IPS-20b (cell line): ENCODE results near the gene ADK.

Experiments
- H3K27ac ChIP-seq: one replicate; pipeline ENCODE4 v1.5.1; 2013; ENCODE audit warnings: low read length
- H3K27me3 ChIP-seq: 2 replicates; pipeline ENCODE4 v1.6.1; 2013; ENCODE audit warnings: mild to moderate bottlenecking, low read length, inconsistent platforms; ENCODE audit not compliant: insufficient read depth
- H3K36me3 ChIP-seq: 2 replicates; pipeline ENCODE4 v1.6.1; 2013; ENCODE audit warnings: low read depth, mild to moderate bottlenecking, inconsistent platforms, low read length, moderate library complexity; ENCODE audit not compliant: insufficient read depth
- H3K4me1 ChIP-seq: 2 replicates; pipeline ENCODE4 v1.6.1; 2013; ENCODE audit warnings: mild to moderate bottlenecking, control low read depth, inconsistent platforms, low read length, moderate library complexity; ENCODE audit not compliant: insufficient read depth
- H3K4me3 ChIP-seq: 2 replicates; pipeline ENCODE4 v1.5.1; 2013; ENCODE audit warnings: mild to moderate bottlenecking, low read length, inconsistent platforms
- H3K9ac ChIP-seq: 2 replicates; pipeline ENCODE4 v1.6.1; 2013; ENCODE audit warnings: low read depth, mild to moderate bottlenecking, inconsistent platforms, low read length, moderate library complexity
- H3K9me3 ChIP-seq: 2 replicates; pipeline ENCODE4 v1.6.1; 2013; ENCODE audit warnings: mild to moderate bottlenecking, low read depth, low read length, inconsistent platforms; ENCODE audit not compliant: insufficient read depth

The ADK gene

DNA sequence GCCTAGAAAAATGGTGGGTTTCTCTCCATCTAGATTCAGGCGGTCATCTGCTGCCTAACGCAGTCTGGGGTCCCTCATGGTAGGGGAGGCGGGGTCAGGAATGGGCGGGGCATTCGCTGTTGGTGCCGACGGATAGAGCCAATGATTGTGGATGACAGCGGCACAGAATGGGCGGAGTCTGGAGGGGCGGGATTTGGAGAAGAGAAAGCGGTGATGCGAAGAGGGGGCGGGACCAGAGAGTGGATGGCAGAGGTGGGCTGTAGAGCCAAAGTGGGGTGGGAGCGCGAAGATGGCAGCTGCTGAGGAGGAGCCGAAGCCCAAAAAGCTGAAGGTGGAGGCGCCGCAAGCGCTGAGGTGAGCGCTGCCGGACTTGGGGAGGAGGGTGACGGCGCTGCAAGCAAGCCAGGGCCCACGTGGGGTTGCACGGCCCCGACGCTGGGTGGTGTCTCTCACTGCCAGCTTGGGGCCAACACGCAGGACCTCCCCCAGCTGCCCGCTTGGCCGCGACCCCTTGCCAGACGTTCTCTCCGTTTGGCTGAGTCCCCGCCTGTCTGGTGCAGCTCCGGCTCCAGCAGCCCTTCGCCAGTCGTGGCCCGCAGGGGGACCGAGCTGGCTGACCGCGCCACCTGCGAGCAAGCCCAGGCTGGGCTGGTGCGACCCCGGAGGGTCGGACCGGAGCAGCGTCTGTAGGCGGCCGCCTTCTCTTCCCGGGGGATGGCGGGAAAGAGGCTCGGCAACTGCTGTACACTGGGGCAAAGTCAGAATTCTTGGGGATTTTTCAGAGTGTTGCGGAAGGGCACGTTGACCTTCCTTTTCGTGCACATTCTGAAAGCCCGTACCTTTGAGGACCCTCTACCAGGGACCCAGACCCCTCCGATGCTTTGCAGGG lies at the start of gene ADK:
TSS of gene ADK (plus strand) at position 232 of the 889 bp plus-strand sequence. CDS start at position 290, 58 bp downstream.
- Histone ChIP-seq H3K4me3 (peak within 1 kb of the TSS; percentile 96), H3K36me3 (0 out of 2 replicates have a peak, but pooled peaks cover 6% of the 10 kb centered on the region), H3K4me1 (peaks cover 6% of the 10 kb centered on the region; the same call in 1 of the 2 replicates), H3K27me3 (no peaks in the 10 kb centered on the region), H3K9me3 (no peaks in the 10 kb centered on the region), H3K27ac (peak within 1 kb of the TSS; percentile 88), H3K9ac (peak within 1 kb of the TSS; percentile 96)

DNA sequence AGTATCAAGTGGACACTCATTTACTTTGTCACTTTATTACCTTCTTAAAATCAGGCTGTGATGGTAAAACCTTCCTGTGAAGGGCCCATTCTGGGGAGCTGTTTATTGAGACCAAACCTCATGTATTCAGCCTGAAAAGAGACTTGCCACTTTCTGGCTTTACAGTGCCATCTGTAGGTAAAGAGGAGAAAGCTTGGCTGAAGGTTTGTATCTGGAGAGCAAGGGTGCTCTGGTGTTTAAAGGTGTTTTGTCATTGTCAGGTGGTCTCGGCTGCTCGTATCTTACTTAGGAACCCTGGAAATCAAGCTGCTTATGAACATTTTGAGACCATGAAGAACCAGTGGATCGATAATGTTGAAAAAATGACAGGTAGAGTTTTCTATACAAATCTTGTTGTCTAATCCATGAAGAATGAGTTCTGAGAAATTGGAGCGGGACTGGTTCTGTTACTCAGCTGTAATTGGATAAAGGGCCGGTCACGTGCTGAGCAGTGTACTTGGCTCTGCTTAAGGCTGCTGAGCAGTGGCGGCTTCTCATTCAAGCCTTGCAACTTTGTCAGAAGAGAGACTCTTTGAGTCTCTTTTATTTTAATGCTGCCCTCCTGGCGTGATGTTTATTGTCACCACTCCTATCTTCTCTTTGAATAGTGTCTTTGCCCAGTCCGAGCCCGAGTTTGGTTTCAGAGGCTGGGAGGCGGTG lies 47.3 kb upstream of the ADK start:
- Histone ChIP-seq H3K4me3 (no peak overlapping the region), H3K27ac (no peak overlapping the region), H3K9me3 (no peaks in the 10 kb centered on the region), H3K27me3 (no peaks in the 10 kb centered on the region), H3K9ac (no peak overlapping the region), H3K4me1 (no peaks in the 10 kb centered on the region), H3K36me3 (peaks cover 97% of the 10 kb centered on the region)

DNA sequence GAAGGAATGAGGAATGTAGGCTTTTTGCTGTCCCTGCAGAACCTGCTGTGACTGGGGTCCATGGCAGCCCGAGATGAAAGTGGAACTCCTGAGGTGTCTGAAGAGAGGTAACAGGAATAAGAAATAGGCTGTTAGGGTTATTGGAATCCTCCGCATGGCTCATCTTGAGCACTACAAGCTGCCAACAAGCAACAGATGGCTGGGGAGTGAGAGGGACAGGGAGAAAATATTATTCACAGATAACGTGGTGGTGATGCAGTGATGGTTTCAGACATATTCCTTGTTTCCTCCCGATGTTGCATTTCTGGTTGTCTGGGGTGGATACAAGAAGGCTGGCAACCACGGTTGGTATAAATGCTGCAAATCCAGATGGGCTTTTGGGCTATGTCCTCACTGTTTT lies 46.5 kb upstream of the ADK start:
- H3K36me3 ChIP-seq: peaks cover 97% of the 10 kb centered on the region
- H3K9ac ChIP-seq: no peak overlapping the region
- H3K4me1 ChIP-seq: no peaks in the 10 kb centered on the region
- no peak overlapping the region for H3K4me3 ChIP-seq
- H3K9me3 ChIP-seq: no peaks in the 10 kb centered on the region
- H3K27ac ChIP-seq: no peak overlapping the region
- H3K27me3 ChIP-seq: no peaks in the 10 kb centered on the region

DNA sequence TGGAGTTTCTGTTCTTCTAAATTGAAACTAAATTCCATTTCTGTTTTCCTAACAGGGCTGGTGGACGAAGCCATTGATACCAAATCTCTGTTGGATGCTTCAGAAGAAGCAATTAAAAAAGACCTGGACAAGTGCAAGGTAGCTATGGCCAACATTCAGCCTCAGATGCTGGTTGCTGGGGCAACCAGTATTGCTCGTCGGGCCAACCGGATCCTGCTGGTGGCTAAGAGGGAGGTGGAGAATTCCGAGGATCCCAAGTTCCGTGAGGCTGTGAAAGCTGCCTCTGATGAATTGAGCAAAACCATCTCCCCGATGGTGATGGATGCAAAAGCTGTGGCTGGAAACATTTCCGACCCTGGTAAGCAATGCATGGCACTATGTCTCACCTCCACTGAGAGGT lies 46.0 kb upstream of the ADK start:
- Histone ChIP-seq H3K36me3 (peaks cover 97% of the 10 kb centered on the region), H3K9ac (no peak overlapping the region), H3K4me1 (no peaks in the 10 kb centered on the region), H3K9me3 (no peaks in the 10 kb centered on the region), H3K27me3 (no peaks in the 10 kb centered on the region), H3K27ac (no peak overlapping the region), H3K4me3 (no peak overlapping the region)

DNA sequence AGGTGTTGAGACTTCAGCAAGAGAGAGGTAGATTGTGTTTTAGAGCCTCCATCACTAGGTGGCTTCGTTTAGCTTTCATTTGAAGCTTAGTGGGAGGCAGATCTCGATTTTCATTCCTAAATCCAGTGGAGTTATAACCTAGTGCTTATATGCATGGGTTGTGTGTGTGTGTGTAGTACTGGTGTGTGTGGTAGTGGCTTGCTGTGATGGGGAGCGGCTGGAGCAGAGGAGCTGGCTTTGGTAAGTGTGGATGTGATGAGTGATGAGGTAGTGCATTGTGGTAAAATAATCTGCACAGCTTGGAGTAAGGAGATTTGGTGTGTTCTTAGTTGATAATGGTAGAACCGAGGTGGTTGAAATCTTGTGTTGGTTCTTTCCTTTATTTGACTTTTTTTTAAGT lies 43.6 kb upstream of the ADK start:
- Histone ChIP-seq H3K27ac (no peak overlapping the region), H3K9ac (no peak overlapping the region), H3K27me3 (no peaks in the 10 kb centered on the region), H3K9me3 (no peaks in the 10 kb centered on the region), H3K36me3 (peaks cover 99% of the 10 kb centered on the region), H3K4me3 (no peak overlapping the region), H3K4me1 (no peaks in the 10 kb centered on the region)

DNA sequence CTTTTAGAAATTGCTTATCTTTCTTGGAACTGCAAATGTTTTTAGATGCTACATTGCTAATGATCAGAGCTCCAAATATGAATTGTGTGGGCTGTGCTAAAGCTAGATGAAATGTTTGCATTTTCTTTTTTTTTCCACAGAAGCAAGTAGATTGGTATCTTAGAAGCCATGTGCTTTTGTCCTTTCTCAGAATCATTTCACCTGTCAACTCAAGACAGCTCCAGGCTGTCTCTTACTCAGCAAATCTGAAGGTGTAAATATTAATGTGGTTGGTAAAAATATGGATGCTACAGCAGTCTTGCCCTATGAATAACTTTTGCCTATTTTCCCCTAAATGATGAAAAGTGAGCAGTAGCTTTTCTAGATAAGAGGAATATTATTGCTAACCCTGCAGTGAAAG lies 41.6 kb upstream of the ADK start:
- H3K27ac ChIP-seq: no peak overlapping the region
- H3K9ac ChIP-seq: no peak overlapping the region
- H3K4me3 ChIP-seq: no peak overlapping the region
- H3K4me1 ChIP-seq: no peaks in the 10 kb centered on the region
- peaks cover 99% of the 10 kb centered on the region for H3K36me3 ChIP-seq
- H3K27me3 ChIP-seq: no peaks in the 10 kb centered on the region
- H3K9me3 ChIP-seq: no peaks in the 10 kb centered on the region

DNA sequence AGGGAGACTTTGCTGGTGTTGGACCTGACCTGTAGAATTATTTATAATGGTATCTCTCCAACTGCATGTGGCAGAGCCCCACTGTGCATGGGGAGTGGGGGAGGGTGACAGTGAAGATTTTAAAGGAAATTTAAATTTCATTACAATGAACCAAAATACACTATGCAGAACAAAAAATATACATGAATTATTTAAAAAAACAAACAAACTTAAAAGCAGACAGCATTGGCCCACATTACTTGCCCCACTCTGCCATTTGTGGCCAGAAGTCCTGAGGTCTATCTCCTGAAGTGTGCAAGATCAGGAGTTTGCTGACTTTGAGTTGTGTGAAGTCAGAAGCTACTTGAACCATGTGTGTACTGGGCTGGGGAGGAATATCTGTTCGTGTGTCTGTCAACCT lies 40.9 kb upstream of the ADK start:
- no peak overlapping the region for H3K4me3 ChIP-seq
- H3K9ac ChIP-seq: no peak overlapping the region
- no peak overlapping the region for H3K27ac ChIP-seq
- peaks cover 99% of the 10 kb centered on the region for H3K36me3 ChIP-seq
- H3K27me3 ChIP-seq: no peaks in the 10 kb centered on the region
- no peaks in the 10 kb centered on the region for H3K9me3 ChIP-seq
- no peaks in the 10 kb centered on the region for H3K4me1 ChIP-seq

DNA sequence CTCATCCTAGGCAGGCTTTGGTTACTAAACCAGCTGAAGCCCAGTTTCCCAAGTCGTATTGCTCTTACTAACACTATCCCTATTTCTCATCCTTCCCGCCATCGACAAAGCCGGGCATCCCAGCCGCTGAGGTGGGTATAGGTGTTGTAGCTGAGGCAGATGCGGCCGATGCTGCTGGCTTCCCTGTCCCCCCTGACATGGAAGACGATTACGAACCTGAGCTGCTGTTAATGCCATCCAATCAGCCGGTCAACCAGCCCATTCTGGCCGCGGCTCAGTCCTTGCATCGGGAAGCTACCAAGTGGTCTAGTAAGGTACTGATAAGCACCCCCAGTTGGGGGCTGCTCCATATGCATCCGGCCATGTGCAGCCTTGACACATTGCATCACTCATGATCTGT lies 39.2 kb upstream of the ADK start:
- Histone ChIP-seq H3K27ac (no peak overlapping the region), H3K36me3 (peaks cover 98% of the 10 kb centered on the region), H3K4me1 (no peaks in the 10 kb centered on the region), H3K4me3 (no peak overlapping the region), H3K27me3 (no peaks in the 10 kb centered on the region), H3K9me3 (no peaks in the 10 kb centered on the region), H3K9ac (no peak overlapping the region)

DNA sequence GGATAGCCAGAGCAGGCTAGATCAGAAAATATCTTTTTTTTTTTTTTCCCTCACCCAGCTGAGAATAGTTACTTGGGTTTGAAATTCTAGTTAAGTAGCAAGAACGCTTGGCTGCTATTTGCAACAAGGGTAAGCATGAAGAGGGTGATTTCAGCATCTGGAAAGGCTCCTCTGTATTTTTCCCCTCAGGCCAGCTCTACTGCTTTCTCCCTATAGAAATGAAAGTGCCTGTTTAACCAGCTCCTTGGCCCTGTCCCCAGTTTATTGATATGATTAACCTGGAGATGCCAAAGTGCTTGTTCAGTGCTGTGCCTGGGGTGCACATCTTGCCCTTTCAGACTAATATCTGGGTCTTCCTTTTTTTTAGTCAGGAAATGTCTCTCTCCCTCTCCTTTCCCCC lies 37.5 kb upstream of the ADK start:
- H3K4me1 ChIP-seq: no peaks in the 10 kb centered on the region
- no peaks in the 10 kb centered on the region for H3K27me3 ChIP-seq
- H3K4me3 ChIP-seq: no peak overlapping the region
- H3K27ac ChIP-seq: no peak overlapping the region
- H3K9ac ChIP-seq: no peak overlapping the region
- no peaks in the 10 kb centered on the region for H3K9me3 ChIP-seq
- H3K36me3 ChIP-seq: peaks cover 99% of the 10 kb centered on the region

DNA sequence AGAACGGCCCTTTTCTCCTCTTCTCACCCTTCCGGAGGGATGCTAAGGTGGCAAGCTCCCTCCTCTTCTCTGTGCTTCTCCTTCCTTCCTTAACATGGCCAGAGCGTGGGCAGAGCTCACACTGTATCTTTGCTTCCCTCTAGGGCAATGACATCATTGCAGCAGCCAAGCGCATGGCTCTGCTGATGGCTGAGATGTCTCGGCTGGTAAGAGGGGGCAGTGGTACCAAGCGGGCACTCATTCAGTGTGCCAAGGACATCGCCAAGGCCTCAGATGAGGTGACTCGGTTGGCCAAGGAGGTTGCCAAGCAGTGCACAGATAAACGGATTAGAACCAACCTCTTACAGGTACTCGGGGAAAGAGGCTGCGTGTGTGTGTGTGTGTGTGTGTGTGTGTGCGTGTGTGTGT lies 37.0 kb upstream of the ADK start:
- peaks cover 99% of the 10 kb centered on the region for H3K36me3 ChIP-seq
- no peak overlapping the region for H3K27ac ChIP-seq
- H3K4me3 ChIP-seq: no peak overlapping the region
- H3K4me1 ChIP-seq: no peaks in the 10 kb centered on the region
- no peak overlapping the region for H3K9ac ChIP-seq
- H3K27me3 ChIP-seq: no peaks in the 10 kb centered on the region
- H3K9me3 ChIP-seq: no peaks in the 10 kb centered on the region

DNA sequence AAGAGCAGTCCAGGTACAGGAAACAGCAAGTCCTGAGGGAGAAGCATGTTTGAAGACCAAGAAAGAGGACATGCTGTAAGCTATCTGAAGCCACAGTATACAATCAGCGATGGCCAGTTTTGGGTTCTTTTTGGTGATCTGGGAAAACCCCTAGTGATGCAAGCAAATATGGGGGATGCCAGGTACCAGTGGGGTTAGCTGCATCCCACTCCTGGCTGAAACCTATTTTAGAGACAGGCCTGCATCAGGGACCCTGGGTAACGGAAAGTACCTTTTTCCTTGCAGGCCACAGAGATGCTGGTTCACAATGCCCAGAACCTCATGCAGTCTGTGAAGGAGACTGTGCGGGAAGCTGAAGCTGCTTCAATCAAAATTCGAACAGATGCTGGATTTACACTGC lies 33.3 kb upstream of the ADK start:
- H3K9ac ChIP-seq: no peak overlapping the region
- no peaks in the 10 kb centered on the region for H3K27me3 ChIP-seq
- H3K36me3 ChIP-seq: peaks cover 99% of the 10 kb centered on the region
- H3K9me3 ChIP-seq: no peaks in the 10 kb centered on the region
- H3K4me3 ChIP-seq: no peak overlapping the region
- no peaks in the 10 kb centered on the region for H3K4me1 ChIP-seq
- no peak overlapping the region for H3K27ac ChIP-seq

DNA sequence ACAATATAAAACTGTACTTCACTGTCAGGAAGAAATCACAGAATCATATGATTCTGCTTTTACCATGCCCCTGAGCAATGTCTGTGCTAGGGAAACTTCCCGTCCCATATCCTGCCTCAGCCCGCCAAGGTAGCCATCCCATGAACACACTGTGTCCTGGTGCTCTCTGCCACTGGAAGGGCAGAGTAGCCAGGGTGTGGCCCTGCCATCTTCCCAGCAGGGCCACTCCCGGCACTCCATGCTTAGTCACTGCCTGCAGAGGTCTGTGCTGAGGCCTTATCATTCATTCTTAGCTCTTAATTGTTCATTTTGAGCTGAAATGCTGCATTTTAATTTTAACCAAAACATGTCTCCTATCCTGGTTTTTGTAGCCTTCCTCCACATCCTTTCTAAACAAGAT lies 32.2 kb upstream of the ADK start:
- Histone ChIP-seq H3K27ac (no peak overlapping the region), H3K9ac (no peak overlapping the region), H3K27me3 (no peaks in the 10 kb centered on the region), H3K4me1 (no peaks in the 10 kb centered on the region), H3K4me3 (no peak overlapping the region), H3K36me3 (peaks cover 99% of the 10 kb centered on the region), H3K9me3 (no peaks in the 10 kb centered on the region)
